GM21526 (cell line): ENCODE data around the gene MC4R.
"Not testable (repeated sequence)": the region's sequence is repeated elsewhere in the genome, so short reads cannot be mapped to it uniquely, and the experiment has no call there.

Source experiments
- ATAC-seq: cut with Tn5 transposase; IDR thresholded peaks from one replicate; pipeline ENCODE4 v1.9.1; 2021; ENCODE audit warnings: moderate library complexity; ENCODE audit not compliant: unreplicated experiment, low FRiP score

Gene MC4R

DNA sequence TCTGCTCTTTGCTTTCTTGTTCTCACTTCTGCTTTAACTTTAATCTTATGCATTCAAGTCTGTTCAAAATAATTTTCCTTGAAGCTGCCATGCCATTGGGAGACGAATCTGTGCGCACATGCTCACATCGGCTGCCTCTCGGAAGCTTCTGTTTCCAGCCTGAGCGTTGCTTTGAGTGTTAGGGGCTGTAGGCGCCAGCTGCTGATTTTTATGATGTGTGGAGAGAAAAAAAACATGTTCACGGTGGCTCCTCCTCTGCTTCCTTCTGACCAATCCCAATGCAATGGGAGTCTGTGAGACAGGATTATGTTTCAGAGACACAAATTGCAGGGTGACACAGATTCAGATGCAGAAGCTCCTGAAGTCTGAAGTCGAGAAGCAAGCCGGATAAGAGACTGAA is at the start of gene MC4R:
TSS of gene MC4R (minus strand) at position 180 of the 400 bp plus-strand sequence. CDS start 426 bp downstream, outside the sequence.
- ATAC-seq = no peak

DNA sequence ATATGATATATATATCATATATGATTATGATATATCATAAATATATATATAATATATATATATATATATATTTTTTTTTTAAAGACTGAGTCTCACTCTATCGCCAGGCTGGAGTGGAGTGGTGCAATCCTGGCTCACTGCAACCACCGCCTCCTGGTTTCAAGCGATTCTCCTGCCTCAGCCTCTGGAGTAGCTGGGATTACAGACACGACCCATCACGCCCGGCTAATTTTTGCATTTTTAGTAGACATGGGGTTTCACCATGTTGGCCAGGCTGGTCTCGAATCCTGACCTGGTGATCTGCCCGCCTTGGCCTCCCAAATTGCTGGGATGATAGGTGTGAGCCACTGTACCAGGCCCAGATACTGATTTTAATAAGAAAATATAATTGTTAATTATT is 49.7 kb upstream of the MC4R start:
- not testable (repeated sequence) for ATAC-seq

DNA sequence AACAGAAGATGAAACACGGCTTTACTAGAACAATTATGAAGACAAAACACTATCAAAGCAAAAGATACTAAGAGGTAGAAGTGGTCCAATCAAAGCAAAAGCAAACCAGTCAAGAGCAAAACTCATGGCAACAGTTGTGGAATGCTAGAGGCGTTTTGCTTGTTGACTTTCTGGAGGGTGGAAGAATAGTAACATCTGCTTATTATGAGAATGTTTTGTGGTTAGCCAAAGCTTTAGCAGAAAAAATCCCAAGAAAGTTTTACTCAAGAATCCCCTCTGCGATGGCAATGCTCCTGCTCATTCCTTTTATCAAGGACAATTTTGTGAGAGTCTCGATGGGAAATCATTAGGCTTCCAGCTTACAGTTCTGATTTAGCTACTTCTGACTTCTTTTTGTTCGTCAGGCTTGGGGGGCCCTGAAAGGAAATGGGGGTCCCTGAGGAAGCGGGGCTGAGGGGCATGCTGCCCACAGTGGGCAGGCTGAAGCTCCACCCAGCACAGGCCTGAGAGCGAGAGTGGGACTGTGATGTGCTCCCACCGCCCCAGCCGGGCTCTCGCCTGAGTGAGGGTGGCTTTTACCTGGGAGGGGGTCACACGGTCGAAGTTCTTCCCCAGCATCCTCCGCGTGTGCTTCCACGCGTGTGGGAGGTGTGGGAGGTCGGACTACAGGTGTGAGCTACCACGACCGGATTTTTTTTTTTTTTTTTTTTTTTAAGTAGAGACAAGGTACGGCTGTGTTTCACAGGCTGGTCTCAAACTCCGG is 49.0 kb upstream of the MC4R start:
- no peak for ATAC-seq

DNA sequence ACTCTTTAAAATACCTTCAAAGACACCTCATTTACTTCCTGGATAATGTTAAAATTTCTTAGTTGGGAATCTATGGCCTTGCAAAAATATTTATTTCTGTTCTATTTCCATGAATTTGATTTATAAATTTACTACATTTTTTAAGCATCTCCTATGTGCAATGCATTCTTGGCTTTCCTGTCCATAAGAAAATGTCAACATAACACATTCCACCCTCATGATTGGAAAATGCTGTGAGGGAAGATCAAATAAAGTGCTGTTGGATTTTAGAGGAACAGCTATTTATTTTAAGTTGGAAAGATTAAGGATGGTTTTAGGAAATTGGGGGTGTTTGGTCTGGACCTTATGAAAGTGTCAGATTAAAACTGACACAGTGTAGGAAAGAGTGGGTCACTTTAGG is 45.4 kb upstream of the MC4R start:
- ATAC-seq = no peak

DNA sequence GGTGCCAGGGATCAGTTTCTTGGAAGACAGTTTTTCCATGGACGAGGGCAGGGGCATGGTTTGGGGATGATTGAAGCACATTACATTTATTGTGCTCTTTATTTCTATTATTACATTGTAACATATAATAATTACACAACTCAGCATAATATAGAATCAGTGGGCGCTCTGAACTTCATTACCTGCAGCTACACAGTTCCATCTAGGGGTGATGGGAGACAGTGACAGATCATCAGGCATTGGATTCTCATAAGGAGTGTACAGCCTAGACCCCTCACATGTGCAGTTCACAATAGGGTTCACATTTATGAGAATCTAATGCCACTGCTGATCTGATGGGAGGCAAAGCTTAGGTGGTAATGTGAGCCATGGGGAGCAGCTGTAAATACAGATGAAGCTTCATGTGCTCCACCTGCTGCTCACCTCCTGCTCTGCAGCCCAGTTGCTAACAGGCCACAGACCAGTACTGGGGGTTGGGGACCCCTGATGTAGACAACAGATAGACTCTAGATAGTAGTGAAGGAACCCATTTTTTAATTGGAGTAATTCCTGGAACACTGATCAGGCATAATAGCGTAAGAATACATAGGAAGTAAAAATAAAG is 41.5 kb upstream of the MC4R start:
- peak; percentile 66 for ATAC-seq

DNA sequence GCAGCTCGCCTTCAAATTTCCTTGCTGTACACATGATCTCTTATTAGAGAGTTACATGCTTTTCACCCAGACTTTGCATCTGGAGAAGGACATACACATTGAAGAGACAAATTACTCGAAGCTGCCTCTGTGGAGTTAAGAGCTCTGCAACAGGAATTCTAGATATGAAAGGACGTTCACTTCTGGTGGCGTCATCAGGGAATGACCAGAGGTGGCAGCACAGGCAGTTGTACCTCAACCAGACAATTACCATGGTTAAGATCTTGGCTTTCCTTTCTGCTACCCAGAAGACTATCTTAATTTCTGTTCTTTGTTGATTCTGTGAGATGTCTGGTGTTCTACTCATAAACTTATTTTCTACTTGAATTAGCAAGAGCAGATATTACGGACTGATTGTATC is 39.1 kb upstream of the MC4R start:
- no peak for ATAC-seq

DNA sequence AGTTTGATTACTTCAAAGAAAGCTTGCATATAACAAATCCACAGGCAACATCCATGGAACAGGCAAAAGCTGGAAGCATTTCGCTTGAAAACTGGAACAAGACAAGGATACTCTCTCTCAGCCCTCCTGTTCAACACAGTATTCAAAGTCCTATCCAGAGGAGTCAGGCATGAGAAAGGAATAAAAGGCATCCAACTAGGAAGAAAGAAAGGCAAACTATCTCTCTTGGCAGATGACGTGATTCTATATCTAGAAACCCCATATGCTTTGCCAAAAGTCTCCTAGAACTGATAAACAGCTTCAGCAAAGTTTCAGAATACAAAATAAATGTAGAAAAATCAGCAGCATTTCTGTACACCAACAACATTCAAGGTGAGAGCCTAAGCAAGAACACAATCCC is 34.1 kb upstream of the MC4R start:
- no peak for ATAC-seq

DNA sequence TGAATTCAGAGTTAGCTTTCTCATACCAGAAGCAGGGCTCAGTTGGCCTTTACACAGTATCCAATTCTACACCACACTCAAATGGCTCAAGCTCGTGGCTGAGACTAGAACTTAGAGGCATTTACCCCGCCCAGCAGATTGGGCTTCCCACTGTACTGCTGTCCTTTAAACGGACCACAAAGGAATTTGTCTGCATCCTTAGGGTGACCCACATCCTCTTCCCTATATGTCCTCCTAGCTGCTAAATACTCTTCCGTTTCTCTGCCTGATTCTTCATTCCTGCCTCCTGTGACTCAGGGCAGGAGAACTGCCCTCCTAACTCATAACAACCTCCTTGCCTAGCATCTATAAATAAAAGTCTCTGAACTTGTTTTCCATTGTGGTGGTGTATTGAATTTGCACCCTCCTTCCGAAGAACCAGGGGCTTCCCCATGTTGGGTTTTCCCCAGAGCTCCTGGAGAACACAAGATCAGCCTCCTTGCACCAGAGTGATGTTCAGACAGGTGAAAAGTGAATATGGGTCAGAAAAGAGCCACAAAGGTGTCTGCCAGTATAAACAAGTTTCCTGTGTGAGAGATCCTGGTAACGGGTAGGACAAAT is 32.0 kb upstream of the MC4R start:
- ATAC-seq = no peak

DNA sequence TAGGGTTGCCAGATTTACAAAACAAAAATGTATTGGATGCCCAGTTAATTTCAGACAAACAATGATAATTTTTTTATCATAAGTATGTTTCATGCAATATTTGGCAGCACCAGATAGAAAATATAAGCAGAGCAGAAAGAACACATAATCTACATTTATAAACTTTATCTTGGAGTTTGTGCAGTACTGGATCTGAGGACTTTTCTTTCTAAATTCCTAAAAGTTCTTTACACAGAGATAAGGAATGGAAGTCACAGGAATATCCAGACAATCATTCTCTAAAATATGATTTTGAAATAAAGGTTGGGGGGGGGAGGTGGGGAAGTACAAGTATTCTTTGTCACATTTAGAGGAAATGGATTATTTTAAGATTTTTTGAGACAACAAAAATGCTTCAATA is 28.8 kb upstream of the MC4R start:
- ATAC-seq = no peak

DNA sequence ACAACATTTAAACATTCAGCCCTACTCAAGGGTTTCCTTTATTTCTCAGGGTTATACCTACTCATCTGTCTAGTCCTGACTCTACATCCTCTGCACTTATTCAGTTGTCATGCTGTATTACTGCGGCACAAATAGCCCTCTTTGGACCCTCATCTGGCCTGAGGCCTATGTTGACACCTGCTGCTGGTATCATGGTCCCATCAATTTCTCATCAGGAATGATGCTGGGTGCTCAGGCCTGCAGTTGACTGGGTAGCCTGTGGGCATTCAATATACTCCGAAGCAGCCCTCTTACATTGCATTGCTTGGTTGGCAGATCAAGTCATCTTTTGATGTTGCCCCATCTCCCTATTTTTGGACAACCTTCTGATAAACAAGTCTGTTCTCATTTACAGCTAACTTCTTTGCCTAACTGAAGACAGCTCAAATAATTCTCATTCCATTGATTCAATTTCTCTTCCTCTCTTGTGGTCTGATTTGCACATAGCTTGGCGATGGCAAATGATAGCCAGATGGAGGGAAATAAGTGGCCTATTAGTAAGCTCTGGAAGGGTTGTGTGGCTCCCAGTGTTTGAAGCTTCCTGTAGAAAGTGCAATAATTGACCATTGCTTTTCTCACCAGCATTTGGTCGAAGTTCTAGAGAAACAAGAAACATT is 19.1 kb upstream of the MC4R start:
- ATAC-seq = no peak

DNA sequence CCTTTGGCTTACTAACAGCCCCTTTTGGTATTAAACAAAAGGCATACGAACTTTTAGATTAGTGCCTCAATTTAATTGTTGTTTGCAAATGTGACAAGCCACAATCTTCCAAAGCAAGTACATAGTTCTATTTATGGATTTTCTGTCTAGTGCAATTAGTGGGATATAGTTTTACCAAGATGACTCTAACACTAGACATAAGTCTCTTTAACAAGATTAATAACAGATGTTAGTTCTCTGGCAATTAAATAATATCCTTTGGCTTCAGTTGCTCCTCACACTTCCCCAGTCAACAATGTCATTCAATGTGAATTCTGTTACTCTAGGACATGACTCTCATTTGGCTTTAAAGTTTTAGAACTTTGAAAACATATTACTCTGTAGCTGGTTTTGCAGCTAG is 16.7 kb upstream of the MC4R start:
- ATAC-seq = no peak

DNA sequence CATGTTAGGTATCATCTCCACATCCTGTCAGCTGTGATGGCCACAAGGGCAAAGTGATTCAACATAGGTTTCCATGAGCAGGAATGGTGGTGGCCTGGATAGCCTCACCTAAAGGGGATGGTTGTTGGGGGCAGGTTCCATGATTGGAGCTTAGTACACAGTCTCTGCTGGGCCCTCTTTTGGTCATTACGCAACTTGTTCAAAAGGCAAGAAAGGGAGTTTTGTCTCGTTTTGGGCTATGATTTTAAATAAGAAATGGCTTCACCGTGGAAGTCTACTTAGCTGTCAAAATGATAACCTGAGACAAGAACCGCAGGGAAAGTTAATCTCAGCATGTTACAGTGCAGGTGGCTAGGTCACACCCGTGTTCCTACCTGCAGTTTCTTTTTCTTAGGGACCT is 13.1 kb upstream of the MC4R start:
- no peak for ATAC-seq

DNA sequence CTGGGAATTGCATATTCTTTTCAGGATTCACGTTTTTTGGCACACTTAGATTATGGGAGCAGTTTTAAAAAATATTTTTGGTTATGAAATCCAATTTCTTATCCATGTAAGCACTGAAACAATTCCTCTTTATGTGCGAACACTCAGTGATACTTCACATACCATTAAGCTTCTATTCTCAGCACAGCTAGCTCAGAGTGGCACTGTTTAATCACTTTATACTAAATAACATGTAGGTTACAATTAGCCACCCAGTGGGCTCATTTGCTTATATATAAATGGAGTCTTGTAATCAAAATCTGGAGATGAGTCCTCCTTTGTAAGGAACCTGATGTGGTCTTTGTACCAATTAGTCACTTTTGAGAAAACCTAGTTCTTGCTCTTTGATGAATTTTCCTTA is 11.3 kb upstream of the MC4R start:
- ATAC-seq = no peak

DNA sequence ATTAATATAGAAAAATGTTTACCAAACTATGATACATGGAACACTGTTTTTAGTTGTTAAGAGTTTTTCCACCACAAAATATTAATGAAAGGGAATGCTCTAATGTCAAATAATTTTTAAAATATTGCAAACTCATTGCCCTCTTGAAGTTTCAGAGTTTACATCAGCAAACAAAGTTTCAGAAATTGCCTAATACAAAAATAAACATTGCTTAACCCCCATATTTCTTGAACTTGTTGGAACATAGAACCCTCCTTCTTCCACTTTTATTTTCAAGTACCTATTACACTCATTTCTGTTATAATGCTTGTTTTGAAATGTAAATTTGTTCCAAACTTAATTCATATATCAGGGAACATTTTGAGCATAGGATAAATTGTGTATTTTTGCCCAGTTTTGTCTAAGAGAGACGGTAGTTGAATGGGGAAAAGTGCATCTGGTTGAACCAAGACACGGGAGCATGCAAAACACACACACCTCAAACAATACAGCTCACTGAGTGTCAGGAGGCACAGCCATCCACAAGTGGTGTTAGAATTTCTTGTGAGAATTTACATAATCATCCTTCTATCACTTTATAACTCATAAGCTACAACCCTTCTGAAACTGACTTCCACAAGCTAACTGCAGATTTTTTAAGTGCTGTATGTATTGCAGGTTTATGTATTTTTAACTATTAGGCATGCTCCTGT is 5.3 kb upstream of the MC4R start:
- no peak for ATAC-seq

DNA sequence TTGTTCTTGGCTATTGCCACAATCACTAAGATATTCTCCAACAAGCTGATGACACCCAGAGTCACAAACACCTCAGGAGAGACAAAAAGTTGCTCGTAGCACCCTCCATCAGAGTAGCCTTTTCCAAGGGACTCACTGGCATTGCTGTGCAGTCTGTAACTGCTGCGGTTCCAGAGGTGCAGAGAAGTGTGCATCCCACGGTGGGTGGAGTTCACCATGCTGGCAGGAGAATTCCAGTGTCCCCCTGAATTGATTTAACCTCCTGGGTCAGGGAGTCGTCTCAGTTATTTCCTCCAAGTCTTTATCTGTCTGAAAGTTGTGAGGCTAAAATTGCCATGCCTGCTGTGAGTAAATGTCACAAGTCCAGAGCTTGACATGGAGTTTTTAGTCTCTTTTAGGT is 443 bp downstream of the MC4R start:
- no peak for ATAC-seq

DNA sequence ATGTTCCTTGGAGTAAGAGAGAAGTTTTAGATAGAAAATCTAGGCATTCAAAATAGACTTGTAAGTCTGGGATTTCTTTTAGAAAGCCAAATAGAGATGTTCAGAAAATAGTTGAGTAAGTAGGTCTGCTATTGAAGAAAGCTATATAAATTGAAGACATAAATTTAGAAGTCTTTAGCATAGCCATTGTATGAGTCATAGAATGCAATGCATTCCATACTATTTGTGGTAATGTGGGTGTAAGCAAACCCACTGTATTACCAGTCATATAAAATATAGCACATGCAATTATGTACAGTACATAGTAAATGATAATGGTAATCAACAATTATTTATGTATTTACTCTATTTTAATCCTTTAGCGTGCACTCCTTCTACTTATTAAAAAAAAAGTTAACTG is 14.1 kb downstream of the MC4R start:
- no peak for ATAC-seq

DNA sequence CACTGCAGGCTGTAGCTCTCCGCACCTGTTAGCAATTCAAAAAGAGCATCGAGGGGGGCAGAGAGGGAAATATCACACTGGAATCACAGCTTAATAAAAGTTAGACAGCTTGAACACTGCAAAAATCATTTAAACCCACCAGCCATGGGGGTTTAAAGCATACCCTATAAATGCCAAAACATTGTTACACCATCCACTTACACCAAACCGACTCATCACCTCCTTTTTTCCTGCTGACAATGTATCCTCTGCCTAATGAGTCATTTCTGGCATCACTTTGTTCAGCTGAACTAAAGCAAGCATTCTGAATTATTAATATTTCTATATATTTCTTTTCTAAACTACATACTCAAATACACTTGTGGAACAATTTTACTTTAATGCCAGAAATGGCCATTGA is 21.6 kb downstream of the MC4R start:
- no peak for ATAC-seq

DNA sequence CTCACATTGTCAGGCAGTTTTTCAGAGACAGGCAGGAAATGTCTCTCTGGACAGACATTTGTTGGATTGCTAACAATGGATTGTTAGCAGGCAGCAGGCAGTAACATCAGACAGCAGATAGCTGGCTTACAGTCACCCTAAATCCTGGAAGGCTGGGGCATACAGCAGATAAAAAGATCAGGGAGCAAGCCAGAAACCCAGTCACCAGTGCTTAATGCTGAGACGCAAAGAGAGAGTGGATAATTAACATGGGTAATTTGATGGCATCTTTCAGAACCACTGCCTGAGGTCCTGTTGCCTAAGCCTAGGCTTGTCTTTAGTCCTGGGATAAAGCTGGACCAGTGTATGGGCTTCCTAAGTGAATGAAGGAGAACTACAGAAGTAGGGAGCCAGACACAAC is 22.4 kb downstream of the MC4R start:
- ATAC-seq = no peak

DNA sequence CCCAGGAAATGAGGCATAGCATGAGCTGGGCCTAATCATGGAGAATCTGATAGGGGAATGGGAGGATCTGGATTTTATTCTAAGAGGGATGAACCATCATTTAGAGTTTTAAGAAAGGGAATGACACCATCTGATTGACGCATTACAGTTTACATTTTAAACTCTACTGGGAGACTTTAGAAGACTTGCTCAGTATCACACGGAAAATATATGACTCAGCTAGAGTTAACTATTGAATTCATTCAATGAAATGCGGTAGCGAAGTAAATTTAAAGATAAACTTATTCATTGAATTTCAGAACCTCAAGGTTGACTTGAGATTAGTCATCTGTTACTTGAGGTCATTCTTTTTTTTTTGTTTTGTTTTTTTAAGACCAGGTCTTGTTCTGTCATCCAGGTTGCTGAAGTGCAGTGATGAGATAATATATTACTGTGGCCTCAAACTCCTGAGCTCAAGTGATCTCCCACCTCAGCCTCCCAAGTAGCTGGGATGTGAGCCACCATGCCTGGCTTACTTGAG is 25.0 kb downstream of the MC4R start:
- no peak for ATAC-seq

DNA sequence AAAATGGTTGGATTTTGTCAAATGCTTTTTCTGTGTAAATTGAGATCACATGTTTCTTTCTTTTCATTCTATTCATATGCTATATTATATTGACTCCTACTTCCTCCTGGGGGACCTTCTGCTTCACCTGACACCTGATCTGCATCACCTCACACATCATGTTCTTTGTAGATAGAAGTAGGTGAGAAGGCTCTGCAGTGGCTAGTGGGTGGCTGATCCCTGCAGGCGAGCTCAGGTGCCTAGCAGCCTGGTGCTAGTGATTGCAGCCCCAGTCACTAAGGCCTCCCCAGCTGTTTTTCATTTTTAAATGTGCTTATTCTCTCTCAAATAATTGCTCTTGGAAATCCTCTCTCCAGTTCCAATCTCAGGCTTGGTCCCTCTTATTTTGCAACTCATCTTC is 33.6 kb downstream of the MC4R start:
- no peak for ATAC-seq

DNA sequence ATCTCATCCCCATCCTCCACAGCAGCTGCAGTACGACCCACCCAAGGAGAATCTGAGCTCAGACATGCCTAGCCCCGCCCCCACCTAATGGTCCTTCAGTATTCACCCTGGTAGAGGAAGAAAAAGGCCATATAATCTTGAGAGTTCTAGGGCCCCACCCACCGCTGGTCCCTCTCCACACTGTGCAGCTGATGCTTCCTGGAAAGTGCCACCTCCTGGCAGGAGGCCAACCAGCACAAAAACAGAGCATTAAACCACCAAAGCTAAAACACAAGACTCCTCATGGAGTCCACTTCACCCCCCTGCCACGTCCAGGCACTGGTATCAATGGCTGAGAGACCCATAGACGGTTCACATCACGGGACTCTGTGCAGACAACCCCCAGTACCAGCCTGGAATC is 40.7 kb downstream of the MC4R start:
- no peak for ATAC-seq
